Neural cell (in vitro differentiated cells): ENCODE measurements around the gene DDC.

Experiments
- EP300 ChIP-seq: fragments of 450-650 bp; conservative IDR thresholded peaks from 2 replicates; pipeline ENCODE4 v1.6.1; 2014; ENCODE audit warnings: antibody characterized with exemption, mild to moderate bottlenecking, moderate library complexity; ENCODE audit not compliant: poor library complexity, severe bottlenecking
- EZH2 ChIP-seq: fragments of 200-600, 300-800 bp; shearing (Covaris generic), sonication (generic); IDR thresholded peaks from 2 replicates; pipeline ENCODE4 v1.6.1; 2014; ENCODE audit warnings: antibody characterized with exemption, low read length, borderline replicate concordance, mild to moderate bottlenecking; ENCODE audit not compliant: insufficient read depth, poor library complexity, severe bottlenecking
- MXI1 ChIP-seq: fragments of 450-650 bp; conservative IDR thresholded peaks from 2 replicates; pipeline ENCODE4 v1.6.1; 2014; ENCODE audit warnings: antibody characterized with exemption, mild to moderate bottlenecking; ENCODE audit not compliant: poor library complexity, severe bottlenecking
- RAD21 ChIP-seq: fragments of 450-650 bp; conservative IDR thresholded peaks from 2 replicates; pipeline ENCODE4 v1.6.1; 2014; ENCODE audit warnings: antibody characterized with exemption, mild to moderate bottlenecking, moderate library complexity
- SMC3 ChIP-seq: fragments of 450-650 bp; conservative IDR thresholded peaks from 2 replicates; pipeline ENCODE4 v1.6.1; 2014; ENCODE audit warnings: antibody characterized with exemption, mild to moderate bottlenecking, moderate library complexity; ENCODE audit not compliant: poor library complexity
- TAF1 ChIP-seq: IDR thresholded peaks from 2 replicates; pipeline ENCODE4 v1.6.1; 2012; ENCODE audit warnings: low read depth
- TF ChIP-seq, protein P1 (sequence below): fragments of 450-650 bp; IDR thresholded peaks from 2 replicates; pipeline ENCODE4 v1.5.1; 2014; ENCODE audit warnings: antibody characterized with exemption, mild to moderate bottlenecking, moderate library complexity; ENCODE audit not compliant: poor library complexity, severe bottlenecking
- TF ChIP-seq, protein P2 (sequence below): IDR thresholded peaks from 2 replicates; pipeline ENCODE4 v1.6.1; 2012; ENCODE audit warnings: borderline replicate concordance

DNA sequence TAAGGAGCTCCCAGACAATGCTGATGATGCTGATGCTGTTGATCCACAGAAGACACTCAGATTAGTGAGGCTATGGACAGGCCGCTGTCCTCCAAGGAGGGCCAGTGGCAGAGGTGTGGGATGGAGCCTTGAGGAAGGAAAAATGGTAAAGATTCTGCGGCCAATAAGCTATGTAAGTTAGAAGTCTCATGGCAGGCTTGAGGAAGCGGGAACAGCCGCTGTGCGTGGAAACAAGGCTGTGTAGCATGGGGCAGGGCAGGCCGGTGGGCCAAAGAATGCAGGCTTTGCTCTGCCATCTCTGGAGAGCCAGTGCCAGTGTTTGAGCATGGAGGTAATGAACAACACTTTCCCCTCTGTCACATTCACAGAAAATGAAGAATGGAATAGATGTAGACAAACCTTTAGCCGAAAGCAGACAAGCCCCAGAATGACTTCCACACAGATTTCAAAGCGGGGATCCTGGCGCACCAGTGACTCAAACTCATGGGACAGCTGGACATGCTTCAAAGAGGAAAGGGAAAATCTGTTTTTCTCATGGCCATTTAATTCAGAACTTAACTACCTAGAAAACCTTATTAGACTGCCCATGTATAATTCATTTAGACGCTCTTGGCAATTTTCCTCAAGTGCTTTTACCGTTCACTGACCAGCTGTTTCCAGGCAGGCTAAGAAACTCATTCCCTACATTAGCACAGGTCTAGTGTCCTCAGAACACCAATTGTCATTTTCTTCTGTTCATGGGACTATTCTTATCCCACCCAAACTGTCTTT is 98.2 kb downstream of the DDC start:
- TF ChIP-seq, protein P1, sequence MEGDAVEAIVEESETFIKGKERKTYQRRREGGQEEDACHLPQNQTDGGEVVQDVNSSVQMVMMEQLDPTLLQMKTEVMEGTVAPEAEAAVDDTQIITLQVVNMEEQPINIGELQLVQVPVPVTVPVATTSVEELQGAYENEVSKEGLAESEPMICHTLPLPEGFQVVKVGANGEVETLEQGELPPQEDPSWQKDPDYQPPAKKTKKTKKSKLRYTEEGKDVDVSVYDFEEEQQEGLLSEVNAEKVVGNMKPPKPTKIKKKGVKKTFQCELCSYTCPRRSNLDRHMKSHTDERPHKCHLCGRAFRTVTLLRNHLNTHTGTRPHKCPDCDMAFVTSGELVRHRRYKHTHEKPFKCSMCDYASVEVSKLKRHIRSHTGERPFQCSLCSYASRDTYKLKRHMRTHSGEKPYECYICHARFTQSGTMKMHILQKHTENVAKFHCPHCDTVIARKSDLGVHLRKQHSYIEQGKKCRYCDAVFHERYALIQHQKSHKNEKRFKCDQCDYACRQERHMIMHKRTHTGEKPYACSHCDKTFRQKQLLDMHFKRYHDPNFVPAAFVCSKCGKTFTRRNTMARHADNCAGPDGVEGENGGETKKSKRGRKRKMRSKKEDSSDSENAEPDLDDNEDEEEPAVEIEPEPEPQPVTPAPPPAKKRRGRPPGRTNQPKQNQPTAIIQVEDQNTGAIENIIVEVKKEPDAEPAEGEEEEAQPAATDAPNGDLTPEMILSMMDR, result no peak
- TF ChIP-seq RAD21 (no peak), EP300 (no peak), MXI1 (no peak), TAF1 (no peak), EZH2 (no peak), SMC3 (no peak)
- TF ChIP-seq, protein P2, sequence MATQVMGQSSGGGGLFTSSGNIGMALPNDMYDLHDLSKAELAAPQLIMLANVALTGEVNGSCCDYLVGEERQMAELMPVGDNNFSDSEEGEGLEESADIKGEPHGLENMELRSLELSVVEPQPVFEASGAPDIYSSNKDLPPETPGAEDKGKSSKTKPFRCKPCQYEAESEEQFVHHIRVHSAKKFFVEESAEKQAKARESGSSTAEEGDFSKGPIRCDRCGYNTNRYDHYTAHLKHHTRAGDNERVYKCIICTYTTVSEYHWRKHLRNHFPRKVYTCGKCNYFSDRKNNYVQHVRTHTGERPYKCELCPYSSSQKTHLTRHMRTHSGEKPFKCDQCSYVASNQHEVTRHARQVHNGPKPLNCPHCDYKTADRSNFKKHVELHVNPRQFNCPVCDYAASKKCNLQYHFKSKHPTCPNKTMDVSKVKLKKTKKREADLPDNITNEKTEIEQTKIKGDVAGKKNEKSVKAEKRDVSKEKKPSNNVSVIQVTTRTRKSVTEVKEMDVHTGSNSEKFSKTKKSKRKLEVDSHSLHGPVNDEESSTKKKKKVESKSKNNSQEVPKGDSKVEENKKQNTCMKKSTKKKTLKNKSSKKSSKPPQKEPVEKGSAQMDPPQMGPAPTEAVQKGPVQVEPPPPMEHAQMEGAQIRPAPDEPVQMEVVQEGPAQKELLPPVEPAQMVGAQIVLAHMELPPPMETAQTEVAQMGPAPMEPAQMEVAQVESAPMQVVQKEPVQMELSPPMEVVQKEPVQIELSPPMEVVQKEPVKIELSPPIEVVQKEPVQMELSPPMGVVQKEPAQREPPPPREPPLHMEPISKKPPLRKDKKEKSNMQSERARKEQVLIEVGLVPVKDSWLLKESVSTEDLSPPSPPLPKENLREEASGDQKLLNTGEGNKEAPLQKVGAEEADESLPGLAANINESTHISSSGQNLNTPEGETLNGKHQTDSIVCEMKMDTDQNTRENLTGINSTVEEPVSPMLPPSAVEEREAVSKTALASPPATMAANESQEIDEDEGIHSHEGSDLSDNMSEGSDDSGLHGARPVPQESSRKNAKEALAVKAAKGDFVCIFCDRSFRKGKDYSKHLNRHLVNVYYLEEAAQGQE, result no peak
